GM19351 (cell line): ENCODE results near the gene ARTN.

ENCODE experiments used
- ATAC-seq: cut with Tn5 transposase; IDR thresholded peaks from one replicate; pipeline ENCODE4 v1.9.1; 2021; ENCODE audit warnings: mild to moderate bottlenecking, moderate library complexity; ENCODE audit not compliant: unreplicated experiment

ARTN gene

GRCh38 chr1:43921022-43921421 is 12.6 kb upstream of the ARTN start:
- no peak for ATAC-seq

- no peak for ATAC-seq
Observed at GRCh38 chr1:43924516-43924915, 9.1 kb upstream of the ARTN start.

GRCh38 chr1:43925846-43926245 is 7.8 kb upstream of the ARTN start:
- no peak for ATAC-seq

- no peak for ATAC-seq
Observed at GRCh38 chr1:43930168-43930948, 3.2 kb upstream of the ARTN start.

- ATAC-seq = no peak
Observed at GRCh38 chr1:43930949-43931275, 2.7 kb upstream of the ARTN start.

GRCh38 chr1:43931711-43932660 is 1.6 kb upstream of the ARTN start:
- ATAC-seq = no peak

- no peak for ATAC-seq
Observed at GRCh38 chr1:43932786-43933385, 715 bp upstream of the ARTN start.

GRCh38 chr1:43934101-43934985 is 742 bp downstream of the ARTN start:
- no peak for ATAC-seq

- no peak for ATAC-seq
Observed at GRCh38 chr1:43934986-43935324, 1.4 kb downstream of the ARTN start.

- no peak for ATAC-seq
Observed at GRCh38 chr1:43935711-43936427, 2.3 kb downstream of the ARTN start.

- no peak for ATAC-seq
Observed at GRCh38 chr1:43936431-43937151, 3.0 kb downstream of the ARTN start.

GRCh38 chr1:43937179-43937865 is 3.7 kb downstream of the ARTN start:
- no peak for ATAC-seq

GRCh38 chr1:43938383-43938782 is 4.8 kb downstream of the ARTN start:
- no peak for ATAC-seq

GRCh38 chr1:43938892-43939587 is 5.4 kb downstream of the ARTN start:
- ATAC-seq = no peak

- no peak for ATAC-seq
Observed at GRCh38 chr1:43942411-43942810, 8.8 kb downstream of the ARTN start.

- no peak for ATAC-seq
Observed at GRCh38 chr1:43944860-43945259, 11.3 kb downstream of the ARTN start.

GRCh38 chr1:43945674-43946235 is 12.2 kb downstream of the ARTN start:
- no peak for ATAC-seq
